Measurements from ENCODE around the gene MARCHF2.

DNA sequence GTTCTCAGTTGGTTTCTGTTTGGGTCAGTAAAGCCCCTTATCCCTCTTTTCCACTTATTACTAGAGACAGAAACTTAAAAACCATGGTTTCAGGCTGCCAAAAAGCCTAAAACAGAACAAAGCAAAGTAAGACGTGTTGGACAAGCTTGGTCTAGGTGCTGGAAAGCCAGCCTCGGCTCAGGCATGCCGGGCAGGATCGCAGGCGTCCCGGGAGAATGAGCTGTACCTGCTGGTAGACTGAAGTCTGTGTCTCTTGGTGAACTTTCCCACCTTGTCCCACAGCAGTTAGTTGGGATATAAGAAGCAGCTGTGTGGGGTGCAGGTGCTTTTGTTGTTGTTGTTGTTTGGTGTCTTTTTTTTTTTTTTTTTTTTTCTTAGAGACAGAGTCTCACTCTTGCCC, 68.5 kb downstream of the MARCHF2 start:
- TF ChIP-seq, protein P1, sequence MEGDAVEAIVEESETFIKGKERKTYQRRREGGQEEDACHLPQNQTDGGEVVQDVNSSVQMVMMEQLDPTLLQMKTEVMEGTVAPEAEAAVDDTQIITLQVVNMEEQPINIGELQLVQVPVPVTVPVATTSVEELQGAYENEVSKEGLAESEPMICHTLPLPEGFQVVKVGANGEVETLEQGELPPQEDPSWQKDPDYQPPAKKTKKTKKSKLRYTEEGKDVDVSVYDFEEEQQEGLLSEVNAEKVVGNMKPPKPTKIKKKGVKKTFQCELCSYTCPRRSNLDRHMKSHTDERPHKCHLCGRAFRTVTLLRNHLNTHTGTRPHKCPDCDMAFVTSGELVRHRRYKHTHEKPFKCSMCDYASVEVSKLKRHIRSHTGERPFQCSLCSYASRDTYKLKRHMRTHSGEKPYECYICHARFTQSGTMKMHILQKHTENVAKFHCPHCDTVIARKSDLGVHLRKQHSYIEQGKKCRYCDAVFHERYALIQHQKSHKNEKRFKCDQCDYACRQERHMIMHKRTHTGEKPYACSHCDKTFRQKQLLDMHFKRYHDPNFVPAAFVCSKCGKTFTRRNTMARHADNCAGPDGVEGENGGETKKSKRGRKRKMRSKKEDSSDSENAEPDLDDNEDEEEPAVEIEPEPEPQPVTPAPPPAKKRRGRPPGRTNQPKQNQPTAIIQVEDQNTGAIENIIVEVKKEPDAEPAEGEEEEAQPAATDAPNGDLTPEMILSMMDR (IDR thresholded peaks at IDR 0.05; ENCODE audit: insufficient read depth, low read depth, low read length), result no peak
- no peak for TF ChIP-seq EZH2 (IDR thresholded peaks at IDR 0.05; ENCODE audit: insufficient read depth, low read length)

Measured in astrocyte (in vitro differentiated cells and primary cell).